Inferior parietal cortex (tissue), 1 donor: ENCODE measurements around the gene HOXC11.
A peak's percentile ranks its signal among the peaks of the same experiment; 100 is the strongest.

Experiments used
- DNase-seq: peaks from one replicate; pipeline ENCODE4 v3.0.0-alpha.2; 2016; ENCODE audit errors: extremely low spot score

The HOXC11 gene

GRCh38 chr12:53972722-53973235, at the start of gene HOXC11:
HOXC11 (plus strand) TSS chr12:53973126; CDS start chr12:53973242, 116 bp downstream.
- no peak for DNase-seq

- DNase-seq: no peak
Observed at GRCh38 chr12:53924521-53925405, 48.2 kb upstream of the HOXC11 start.

GRCh38 chr12:53927220-53928029, 45.5 kb upstream of the HOXC11 start:
- DNase-seq: no peak

GRCh38 chr12:53928054-53928835, 44.7 kb upstream of the HOXC11 start:
- DNase-seq: no peak

- no peak for DNase-seq
Observed at GRCh38 chr12:53929527-53929926, 43.4 kb upstream of the HOXC11 start.

- no peak for DNase-seq
Observed at GRCh38 chr12:53930591-53931255, 42.2 kb upstream of the HOXC11 start.

- DNase-seq: no peak
Observed at GRCh38 chr12:53931844-53932581, 40.9 kb upstream of the HOXC11 start.

GRCh38 chr12:53932915-53933314, 40.0 kb upstream of the HOXC11 start:
- no peak for DNase-seq

- DNase-seq: no peak
Observed at GRCh38 chr12:53935383-53936341, 37.3 kb upstream of the HOXC11 start.

GRCh38 chr12:53937099-53937498, 35.8 kb upstream of the HOXC11 start:
- no peak for DNase-seq

- no peak for DNase-seq
Observed at GRCh38 chr12:53937596-53938325, 35.2 kb upstream of the HOXC11 start.

GRCh38 chr12:53938326-53939140, 34.4 kb upstream of the HOXC11 start, which contains the start of gene HOXC13:
HOXC13 (plus strand) TSS chr12:53938831; CDS start chr12:53938907, 76 bp downstream.
- DNase-seq: peak; percentile 4

GRCh38 chr12:53939141-53940108, 33.5 kb upstream of the HOXC11 start:
- no peak for DNase-seq

- DNase-seq: no peak
Observed at GRCh38 chr12:53940443-53941014, 32.4 kb upstream of the HOXC11 start.

- no peak for DNase-seq
Observed at GRCh38 chr12:53941187-53941586, 31.7 kb upstream of the HOXC11 start.

- no peak for DNase-seq
Observed at GRCh38 chr12:53941750-53942149, 31.2 kb upstream of the HOXC11 start.
